ENCODE data around the gene TSTD2.

The TSTD2 gene

GRCh38 chr9:97635026-97635425 is 1.9 kb upstream of the TSTD2 start:
- peaks cover 34% of the 10 kb centered on the region for H3K79me2 ChIP-seq
- H3K4me1 ChIP-seq: peaks cover 10% of the 10 kb centered on the region
- no peak overlapping the region for H3K4me3 ChIP-seq (ENCODE audit: low read depth, low read length)
- H3K9ac ChIP-seq: no peak overlapping the region
- no peak overlapping the region for H3K27ac ChIP-seq
- peak overlapping the region; percentile 89 for H3K4me2 ChIP-seq (ENCODE audit: low read length)
- H3K36me3 ChIP-seq (ENCODE audit: control insufficient read depth, insufficient read depth, low read length): no peaks in the 10 kb centered on the region
- H3K9me3 ChIP-seq (ENCODE audit: control insufficient read depth, low read length): no peaks in the 10 kb centered on the region
- H2AFZ ChIP-seq: no peak overlapping the region
- TF ChIP-seq CTCF (IDR thresholded peaks at IDR 0.05): no peak
- no peaks in the 10 kb centered on the region for H3K27me3 ChIP-seq (ENCODE audit: control insufficient read depth, insufficient read depth, low read length)

GRCh38 chr9:97633859-97634490 is 807 bp upstream of the TSTD2 start:
- Histone ChIP-seq H3K9me3 (ENCODE audit: control insufficient read depth, low read length) (no peaks in the 10 kb centered on the region), H3K4me3 (ENCODE audit: low read depth, low read length) (peak overlapping the region; percentile 89), H3K27ac (peak overlapping the region; percentile 99), H3K4me2 (ENCODE audit: low read length) (peak overlapping the region; percentile 89), H3K36me3 (ENCODE audit: control insufficient read depth, insufficient read depth, low read length) (no peaks in the 10 kb centered on the region), H3K9ac (peak overlapping the region; percentile 28), H3K27me3 (ENCODE audit: control insufficient read depth, insufficient read depth, low read length) (no peaks in the 10 kb centered on the region), H3K4me1 (peaks cover 10% of the 10 kb centered on the region), H2AFZ (peak overlapping the region; percentile 81), H3K79me2 (peaks cover 28% of the 10 kb centered on the region)
- no peak for TF ChIP-seq CTCF (IDR thresholded peaks at IDR 0.05)

- Histone ChIP-seq H3K27me3 (ENCODE audit: control insufficient read depth, insufficient read depth, low read length) (no peaks in the 10 kb centered on the region), H2AFZ (peak overlapping the region; percentile 89), H3K79me2 (peaks cover 21% of the 10 kb centered on the region), H3K36me3 (ENCODE audit: control insufficient read depth, insufficient read depth, low read length) (no peaks in the 10 kb centered on the region), H3K27ac (peak overlapping the region; percentile 99), H3K9ac (peak overlapping the region; percentile 61), H3K4me2 (ENCODE audit: low read length) (peak overlapping the region; percentile 89), H3K4me1 (peaks cover 10% of the 10 kb centered on the region), H3K9me3 (ENCODE audit: control insufficient read depth, low read length) (no peaks in the 10 kb centered on the region), H3K4me3 (ENCODE audit: low read depth, low read length) (peak overlapping the region; percentile 89)
- no peak for TF ChIP-seq CTCF (IDR thresholded peaks at IDR 0.05)
Observed at GRCh38 chr9:97632248-97632984, 752 bp downstream of the TSTD2 start.

- H3K9me3 ChIP-seq (ENCODE audit: control insufficient read depth, low read length): no peaks in the 10 kb centered on the region
- H3K36me3 ChIP-seq (ENCODE audit: control insufficient read depth, insufficient read depth, low read length): no peaks in the 10 kb centered on the region
- H3K27ac ChIP-seq: no peak overlapping the region
- peaks cover 14% of the 10 kb centered on the region for H3K79me2 ChIP-seq
- H3K9ac ChIP-seq: no peak overlapping the region
- no peak overlapping the region for H3K4me2 ChIP-seq (ENCODE audit: low read length)
- no peak overlapping the region for H3K4me3 ChIP-seq (ENCODE audit: low read depth, low read length)
- H2AFZ ChIP-seq: no peak overlapping the region
- H3K27me3 ChIP-seq (ENCODE audit: control insufficient read depth, insufficient read depth, low read length): no peaks in the 10 kb centered on the region
- H3K4me1 ChIP-seq: peaks cover 10% of the 10 kb centered on the region
- no peak for TF ChIP-seq CTCF (IDR thresholded peaks at IDR 0.05)
Observed at GRCh38 chr9:97630591-97630990, 2.6 kb downstream of the TSTD2 start.

Data from parathyroid adenoma (tissue), 2 donors.